GM23338 (cell line): ENCODE measurements around the gene BOLA3. TPM values are rescaled to one million over a fixed set of nuclear protein-coding genes. Genes with fewer than 3 reads are reported as not detected.
A peak's percentile ranks its signal among the peaks of the same experiment; 100 is the strongest.

ENCODE experiments used
- ATAC-seq: fragments of 200-7000 bp; cut with Tn5 transposase; 3 replicates; pipeline ENCODE4 v1.9.1; 2020
- DNase-seq: peaks from one replicate; pipeline ENCODE4 v3.0.0-alpha.2; 2015; ENCODE audit warnings: low spot score
- H2AFZ ChIP-seq: fragments of 200-600 bp; sonication (generic); 2 replicates; pipeline ENCODE4 v1.8.0; 2016; ENCODE audit warnings: antibody characterized with exemption, mild to moderate bottlenecking, moderate library complexity
- H3F3A ChIP-seq: fragments of 200-600 bp; sonication (generic); replicated peaks from 2 replicates; pipeline ENCODE4 v1.8.0; 2017; ENCODE audit warnings: antibody characterized with exemption, mixed run types, low read depth
- H3K27ac ChIP-seq: fragments of 200-600 bp; sonication (generic); 2 replicates; pipeline ENCODE4 v1.6.1; 2016; ENCODE audit warnings: low read depth
- H3K27me3 ChIP-seq: fragments of 200-600 bp; sonication (generic); 2 replicates; pipeline ENCODE4 v1.8.0; 2016; ENCODE audit warnings: mild to moderate bottlenecking, mixed run types, moderate library complexity; ENCODE audit not compliant: insufficient read depth
- H3K36me3 ChIP-seq: fragments of 200-600 bp; sonication (generic); 2 replicates; pipeline ENCODE4 v1.8.0; 2016; ENCODE audit warnings: mild to moderate bottlenecking; ENCODE audit not compliant: insufficient read depth
- H3K4me1 ChIP-seq: fragments of 200-600 bp; sonication (generic); 2 replicates; pipeline ENCODE4 v1.8.0; 2016; ENCODE audit warnings: mild to moderate bottlenecking, moderate library complexity; ENCODE audit not compliant: insufficient read depth
- H3K4me2 ChIP-seq: fragments of 200-600 bp; sonication (generic); 2 replicates; pipeline ENCODE4 v1.7.1; 2017; ENCODE audit warnings: mixed run types
- H3K4me3 ChIP-seq: fragments of 200-600 bp; sonication (generic); 2 replicates; pipeline ENCODE4 v1.6.1; 2016; ENCODE audit warnings: mixed run types
- H3K79me2 ChIP-seq: fragments of 200-600 bp; sonication (generic); replicated peaks from 2 replicates; pipeline ENCODE4 v1.8.0; 2017; ENCODE audit warnings: mild to moderate bottlenecking; ENCODE audit not compliant: insufficient read depth
- H3K9me2 ChIP-seq: fragments of 200-600 bp; sonication (generic); 2 replicates; pipeline ENCODE4 v1.8.0; 2017; ENCODE audit not compliant: insufficient read depth
- H4K20me1 ChIP-seq: fragments of 200-600 bp; sonication (generic); replicated peaks from 2 replicates; pipeline ENCODE4 v1.8.0; 2017; ENCODE audit warnings: mild to moderate bottlenecking; ENCODE audit not compliant: insufficient read depth
- H3K27ac Mint-ChIP-seq: 2 replicates; pipeline ENCODE4 v1.8.0; 2020; ENCODE audit warnings: inconsistent platforms, mild to moderate bottlenecking, moderate library complexity, mixed read lengths
- H3K27me3 Mint-ChIP-seq: 3 replicates; pipeline ENCODE4 v1.8.0; 2022; ENCODE audit warnings: low read depth, mild to moderate bottlenecking, moderate library complexity, mixed read lengths, inconsistent platforms; ENCODE audit not compliant: insufficient read depth, poor library complexity
- H3K36me3 Mint-ChIP-seq: 3 replicates; pipeline ENCODE4 v1.8.0; 2021; ENCODE audit warnings: low read depth, mild to moderate bottlenecking, inconsistent platforms, moderate library complexity, mixed read lengths
- H3K4me1 Mint-ChIP-seq: 3 replicates; pipeline ENCODE4 v1.8.0; 2020; ENCODE audit warnings: mild to moderate bottlenecking, inconsistent platforms, mixed read lengths
- H3K4me3 Mint-ChIP-seq: 3 replicates; pipeline ENCODE4 v1.8.0; 2021; ENCODE audit warnings: moderate library complexity, mild to moderate bottlenecking, inconsistent platforms, mixed read lengths
- H3K9me3 Mint-ChIP-seq: 3 replicates; pipeline ENCODE4 v1.8.0; 2020; ENCODE audit warnings: moderate library complexity, mild to moderate bottlenecking, inconsistent platforms, mixed read lengths
- CREB1 ChIP-seq: fragments of 250-450 bp; sonication (Bioruptor Pico); IDR thresholded peaks from 2 replicates; pipeline ENCODE4 v1.5.0; 2020; ENCODE audit warnings: low read depth, mild to moderate bottlenecking, moderate library complexity
- EZH2 ChIP-seq: fragments of 200-600 bp; sonication (generic); IDR thresholded peaks from one replicate; pipeline ENCODE4 v1.8.0; 2017; ENCODE audit warnings: antibody characterized with exemption, mild to moderate bottlenecking, low read depth; ENCODE audit not compliant: unreplicated experiment
- EZH2phosphoT487 ChIP-seq: fragments of 200-600 bp; sonication (generic); IDR thresholded peaks from one replicate; pipeline ENCODE4 v1.8.1; 2018; ENCODE audit warnings: antibody characterized with exemption; ENCODE audit not compliant: unreplicated experiment
- JUNB ChIP-seq: IDR thresholded peaks from one replicate; pipeline ENCODE4 v1.6.1; 2016; ENCODE audit warnings: antibody characterized with exemption; ENCODE audit not compliant: unreplicated experiment
- NANOG ChIP-seq: IDR thresholded peaks from 2 replicates; pipeline ENCODE4 v1.6.1; 2016; ENCODE audit warnings: antibody characterized with exemption, borderline replicate concordance
- POLR2AphosphoS5 ChIP-seq: IDR thresholded peaks from 2 replicates; pipeline ENCODE4 v1.6.1; 2016; ENCODE audit warnings: antibody characterized with exemption, low read depth
- STAT1 ChIP-seq: IDR thresholded peaks from one replicate; pipeline ENCODE4 v1.6.1; 2016; ENCODE audit warnings: antibody characterized with exemption; ENCODE audit not compliant: unreplicated experiment
- ZNF114 ChIP-seq: fragments of 250-450 bp; sonication (Bioruptor Pico); IDR thresholded peaks from 2 replicates; pipeline ENCODE4 v1.5.0; 2020; ENCODE audit warnings: mild to moderate bottlenecking, moderate library complexity
- ZNF331 ChIP-seq: fragments of 250-450 bp; sonication (Bioruptor Pico); IDR thresholded peaks from 2 replicates; pipeline ENCODE4 v1.5.0; 2020; ENCODE audit warnings: low read depth, mild to moderate bottlenecking, moderate library complexity
- polyA plus RNA-seq: library from polyadenylated mRNA; unstranded; fragments of >200 nt; fragmentation: Nextera tagmentation; extraction: Ambion mirVana; gene quantifications from 2 replicates; pipeline ENCODE4 v1.2.1, GENCODE V29; 2016
- total RNA-seq: library from RNA; depleted of rRNA; stranded (reverse); fragments of >200 nt; shearing (Covaris generic); gene quantifications from 2 replicates; pipeline ENCODE4 v1.2.3, GENCODE V29; 2014
- TF ChIP-seq, protein P1 (sequence below): IDR thresholded peaks from 2 replicates; pipeline ENCODE4 v1.6.1; 2016; ENCODE audit warnings: antibody characterized with exemption
- TF ChIP-seq, protein P2 (sequence below), 2 experiments: fragments of 200-600 bp in 1 of 2; sonication (generic) in 1 of 2; conservative IDR thresholded peaks; 2 replicates each; pipeline versions ENCODE4 v1.5.1 to v1.6.1; 2016 to 2017; ENCODE audit warnings: antibody characterized with exemption in 2 of 2, low read depth in 2 of 2, mild to moderate bottlenecking in 2 of 2, moderate library complexity in 1 of 2
- TF ChIP-seq, protein P3 (sequence below): IDR thresholded peaks from one replicate; pipeline ENCODE4 v1.6.1; 2018; ENCODE audit warnings: antibody characterized with exemption; ENCODE audit not compliant: unreplicated experiment

BOLA3 gene
- total and polyA plus RNA-seq, 2 experiments from 2014 or later: 89.8 to 233 TPM

DNA sequence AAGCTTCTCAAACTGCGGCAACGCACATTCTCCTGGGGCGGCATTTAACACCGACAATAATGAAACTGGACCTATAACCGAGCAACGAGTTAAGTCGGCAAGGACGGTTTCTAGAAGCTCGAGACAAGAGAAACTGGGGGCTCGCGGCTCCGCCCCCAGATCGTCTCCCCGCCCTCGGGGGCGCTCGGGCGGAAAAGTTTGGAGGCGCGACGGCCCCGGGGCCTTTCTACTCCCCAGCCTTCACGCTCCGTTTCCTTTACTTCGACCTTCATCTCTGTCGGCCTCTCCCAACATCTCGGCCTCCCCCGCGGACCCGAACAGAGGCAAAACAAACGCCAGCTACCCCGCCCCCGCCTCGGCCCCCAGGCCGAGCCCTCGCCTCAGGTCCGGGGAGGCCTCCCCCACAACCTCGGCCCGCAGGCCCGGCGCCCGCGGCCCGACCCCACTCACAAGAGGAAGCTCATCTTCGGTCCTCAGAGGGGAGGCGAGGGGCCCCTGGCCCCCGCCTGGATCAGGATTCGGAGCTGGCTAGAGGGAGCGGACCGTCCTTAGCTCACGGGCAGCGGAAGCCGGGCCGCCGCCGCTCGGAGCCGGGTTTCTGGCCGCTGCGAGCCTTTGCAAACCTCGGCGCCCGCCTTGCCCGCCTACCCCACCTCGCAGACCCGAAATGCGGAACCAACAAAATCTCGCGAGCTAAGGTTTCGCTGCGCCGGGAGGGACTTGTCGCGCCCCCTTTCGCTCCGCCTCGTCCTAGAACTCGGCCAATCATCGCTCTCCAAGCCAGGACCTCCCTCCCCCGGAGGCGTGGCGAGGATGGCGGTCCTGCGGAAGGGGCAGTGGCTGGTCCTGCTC is 30.7 kb upstream of the BOLA3 start, which contains the start of gene MOB1A:
Gene MOB1A, minus strand, starts transcription at position 669 of the 852 bp plus-strand sequence. Its CDS starts 205 bp downstream, at position 464.
- H3K9me3 Mint-ChIP-seq: peaks cover 7% of the 10 kb centered on the region
- H2AFZ ChIP-seq: no peak within 1 kb of the TSS
- H4K20me1 ChIP-seq: peaks cover 32% of the 10 kb centered on the region
- ATAC-seq (peak; percentile 96), DNase-seq (peak; percentile 100)
- peak within 1 kb of the TSS; percentile 92 for H3K27ac ChIP-seq
- peak within 1 kb of the TSS; percentile 72 for H3K4me2 ChIP-seq
- H3F3A ChIP-seq: 0 out of 2 replicates have a peak, but pooled peaks cover 3% of the 10 kb centered on the region
- peaks cover 8% of the 10 kb centered on the region for H3K27me3 Mint-ChIP-seq
- peak within 1 kb of the TSS; percentile 97 for H3K4me3 Mint-ChIP-seq
- H3K36me3 ChIP-seq: peaks cover 9% of the 10 kb centered on the region; the same call in 1 of the 2 replicates
- H3K27me3 ChIP-seq: no peaks in the 10 kb centered on the region
- H3K4me3 ChIP-seq: peak within 1 kb of the TSS; percentile 81
- peaks cover 32% of the 10 kb centered on the region for H3K36me3 Mint-ChIP-seq
- H3K4me1 Mint-ChIP-seq: peaks cover 16% of the 10 kb centered on the region; the same call in 2 of the 3 replicates
- peaks cover 14% of the 10 kb centered on the region for H3K4me1 ChIP-seq
- TF ChIP-seq POLR2AphosphoS5 (peak; percentile 91), EZH2phosphoT487 (no peak), ZNF114 (CRISPR knock-in tag) (no peak), EZH2 (no peak), CREB1 (CRISPR knock-in tag) (no peak; the same call in 1 of the 2 replicates), JUNB (no peak), ZNF331 (no peak)
- TF ChIP-seq, protein P1, sequence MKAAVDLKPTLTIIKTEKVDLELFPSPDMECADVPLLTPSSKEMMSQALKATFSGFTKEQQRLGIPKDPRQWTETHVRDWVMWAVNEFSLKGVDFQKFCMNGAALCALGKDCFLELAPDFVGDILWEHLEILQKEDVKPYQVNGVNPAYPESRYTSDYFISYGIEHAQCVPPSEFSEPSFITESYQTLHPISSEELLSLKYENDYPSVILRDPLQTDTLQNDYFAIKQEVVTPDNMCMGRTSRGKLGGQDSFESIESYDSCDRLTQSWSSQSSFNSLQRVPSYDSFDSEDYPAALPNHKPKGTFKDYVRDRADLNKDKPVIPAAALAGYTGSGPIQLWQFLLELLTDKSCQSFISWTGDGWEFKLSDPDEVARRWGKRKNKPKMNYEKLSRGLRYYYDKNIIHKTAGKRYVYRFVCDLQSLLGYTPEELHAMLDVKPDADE: no peak
- peak within 1 kb of the TSS; percentile 88 for H3K27ac Mint-ChIP-seq
- H3K79me2 ChIP-seq: peaks cover 49% of the 10 kb centered on the region
- no peaks in the 10 kb centered on the region for H3K9me2 ChIP-seq

DNA sequence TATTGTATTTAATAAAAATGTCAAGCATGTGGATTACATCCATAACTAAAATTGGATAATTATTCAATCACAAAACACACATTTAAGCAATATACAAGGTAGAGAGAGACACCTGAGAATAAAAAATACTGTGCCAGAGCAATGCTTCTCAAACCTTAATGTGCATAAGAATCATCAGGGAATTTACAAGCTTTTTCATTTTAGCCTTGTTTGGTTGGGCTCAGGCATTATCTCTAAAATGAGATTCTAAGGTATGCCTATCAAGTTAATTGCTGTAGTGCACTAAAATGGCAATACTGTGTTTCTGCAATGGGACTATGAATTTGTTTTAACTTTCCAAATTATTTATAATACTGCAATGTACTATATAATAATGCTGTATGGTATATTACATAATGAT is 30.0 kb upstream of the BOLA3 start:
- peaks cover 14% of the 10 kb centered on the region for H3K4me1 ChIP-seq
- peak overlapping the region; percentile 81 for H3K4me3 ChIP-seq
- peak overlapping the region; percentile 92 for H3K27ac ChIP-seq
- no peaks in the 10 kb centered on the region for H3K9me2 ChIP-seq
- Mint-ChIP-seq H3K4me1 (peaks cover 16% of the 10 kb centered on the region; the same call in 2 of the 3 replicates), H3K36me3 (peaks cover 32% of the 10 kb centered on the region), H3K27ac (peak overlapping the region; percentile 88), H3K27me3 (peaks cover 8% of the 10 kb centered on the region), H3K9me3 (peaks cover 7% of the 10 kb centered on the region), H3K4me3 (peak overlapping the region; percentile 97)
- peaks cover 56% of the 10 kb centered on the region for H3K79me2 ChIP-seq
- no peak overlapping the region for H2AFZ ChIP-seq
- ATAC-seq (no peak), DNase-seq (no peak)
- peak overlapping the region; percentile 72 for H3K4me2 ChIP-seq
- H3F3A ChIP-seq: 0 out of 2 replicates have a peak, but pooled peaks cover 3% of the 10 kb centered on the region
- no peaks in the 10 kb centered on the region for H3K27me3 ChIP-seq
- H4K20me1 ChIP-seq: peaks cover 40% of the 10 kb centered on the region
- peaks cover 9% of the 10 kb centered on the region for H3K36me3 ChIP-seq
- TF ChIP-seq STAT1 (no peak), NANOG (no peak), ZNF331 (no peak), EZH2phosphoT487 (no peak), POLR2AphosphoS5 (no peak), CREB1 (CRISPR knock-in tag) (no peak), EZH2 (no peak), JUNB (no peak), ZNF114 (CRISPR knock-in tag) (no peak)
- TF ChIP-seq, protein P2, sequence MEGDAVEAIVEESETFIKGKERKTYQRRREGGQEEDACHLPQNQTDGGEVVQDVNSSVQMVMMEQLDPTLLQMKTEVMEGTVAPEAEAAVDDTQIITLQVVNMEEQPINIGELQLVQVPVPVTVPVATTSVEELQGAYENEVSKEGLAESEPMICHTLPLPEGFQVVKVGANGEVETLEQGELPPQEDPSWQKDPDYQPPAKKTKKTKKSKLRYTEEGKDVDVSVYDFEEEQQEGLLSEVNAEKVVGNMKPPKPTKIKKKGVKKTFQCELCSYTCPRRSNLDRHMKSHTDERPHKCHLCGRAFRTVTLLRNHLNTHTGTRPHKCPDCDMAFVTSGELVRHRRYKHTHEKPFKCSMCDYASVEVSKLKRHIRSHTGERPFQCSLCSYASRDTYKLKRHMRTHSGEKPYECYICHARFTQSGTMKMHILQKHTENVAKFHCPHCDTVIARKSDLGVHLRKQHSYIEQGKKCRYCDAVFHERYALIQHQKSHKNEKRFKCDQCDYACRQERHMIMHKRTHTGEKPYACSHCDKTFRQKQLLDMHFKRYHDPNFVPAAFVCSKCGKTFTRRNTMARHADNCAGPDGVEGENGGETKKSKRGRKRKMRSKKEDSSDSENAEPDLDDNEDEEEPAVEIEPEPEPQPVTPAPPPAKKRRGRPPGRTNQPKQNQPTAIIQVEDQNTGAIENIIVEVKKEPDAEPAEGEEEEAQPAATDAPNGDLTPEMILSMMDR (conservative IDR thresholded peaks at IDR 0.05; ENCODE audit: low read depth in 2 of 2): no peak
- TF ChIP-seq, protein P3, sequence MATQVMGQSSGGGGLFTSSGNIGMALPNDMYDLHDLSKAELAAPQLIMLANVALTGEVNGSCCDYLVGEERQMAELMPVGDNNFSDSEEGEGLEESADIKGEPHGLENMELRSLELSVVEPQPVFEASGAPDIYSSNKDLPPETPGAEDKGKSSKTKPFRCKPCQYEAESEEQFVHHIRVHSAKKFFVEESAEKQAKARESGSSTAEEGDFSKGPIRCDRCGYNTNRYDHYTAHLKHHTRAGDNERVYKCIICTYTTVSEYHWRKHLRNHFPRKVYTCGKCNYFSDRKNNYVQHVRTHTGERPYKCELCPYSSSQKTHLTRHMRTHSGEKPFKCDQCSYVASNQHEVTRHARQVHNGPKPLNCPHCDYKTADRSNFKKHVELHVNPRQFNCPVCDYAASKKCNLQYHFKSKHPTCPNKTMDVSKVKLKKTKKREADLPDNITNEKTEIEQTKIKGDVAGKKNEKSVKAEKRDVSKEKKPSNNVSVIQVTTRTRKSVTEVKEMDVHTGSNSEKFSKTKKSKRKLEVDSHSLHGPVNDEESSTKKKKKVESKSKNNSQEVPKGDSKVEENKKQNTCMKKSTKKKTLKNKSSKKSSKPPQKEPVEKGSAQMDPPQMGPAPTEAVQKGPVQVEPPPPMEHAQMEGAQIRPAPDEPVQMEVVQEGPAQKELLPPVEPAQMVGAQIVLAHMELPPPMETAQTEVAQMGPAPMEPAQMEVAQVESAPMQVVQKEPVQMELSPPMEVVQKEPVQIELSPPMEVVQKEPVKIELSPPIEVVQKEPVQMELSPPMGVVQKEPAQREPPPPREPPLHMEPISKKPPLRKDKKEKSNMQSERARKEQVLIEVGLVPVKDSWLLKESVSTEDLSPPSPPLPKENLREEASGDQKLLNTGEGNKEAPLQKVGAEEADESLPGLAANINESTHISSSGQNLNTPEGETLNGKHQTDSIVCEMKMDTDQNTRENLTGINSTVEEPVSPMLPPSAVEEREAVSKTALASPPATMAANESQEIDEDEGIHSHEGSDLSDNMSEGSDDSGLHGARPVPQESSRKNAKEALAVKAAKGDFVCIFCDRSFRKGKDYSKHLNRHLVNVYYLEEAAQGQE: no peak
- TF ChIP-seq, protein P1: no peak
